ELF-1 (cell line): ENCODE data around the gene HBA1.
A peak's percentile ranks its signal among the peaks of the same experiment; 100 is the strongest.
"Not testable (repeated sequence)": the region's sequence is repeated elsewhere in the genome, so short reads cannot be mapped to it uniquely, and the experiment has no call there.

Experiments
- DNase-seq: peaks from one replicate; pipeline ENCODE4 v3.0.0-alpha.2; 2016; ENCODE audit warnings: low read depth, low spot score

HBA1 gene

GRCh38 chr16:159136-159849 is 17.2 kb upstream of the HBA1 start:
- DNase-seq: no peak

DNA sequence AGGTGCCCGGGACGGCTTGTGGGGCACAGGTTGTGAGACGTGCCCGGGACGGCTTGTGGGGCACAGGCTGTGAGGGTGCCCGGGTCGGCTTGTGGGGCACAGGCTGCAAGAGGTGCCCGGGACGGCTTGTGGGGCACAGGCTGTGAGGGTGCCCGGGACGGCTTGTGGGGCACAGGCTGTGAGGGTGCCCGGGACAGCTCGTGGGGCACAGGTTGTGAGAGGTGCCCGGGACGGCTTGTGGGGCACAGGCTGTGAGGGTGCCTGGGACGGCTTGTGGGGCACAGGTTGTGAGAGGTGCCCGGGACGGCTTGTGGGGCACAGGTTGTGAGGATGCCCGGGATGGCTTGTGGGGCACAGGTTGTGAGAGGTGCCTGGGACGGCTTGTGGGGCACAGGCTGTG is 16.2 kb upstream of the HBA1 start:
- not testable (repeated sequence) for DNase-seq

DNA sequence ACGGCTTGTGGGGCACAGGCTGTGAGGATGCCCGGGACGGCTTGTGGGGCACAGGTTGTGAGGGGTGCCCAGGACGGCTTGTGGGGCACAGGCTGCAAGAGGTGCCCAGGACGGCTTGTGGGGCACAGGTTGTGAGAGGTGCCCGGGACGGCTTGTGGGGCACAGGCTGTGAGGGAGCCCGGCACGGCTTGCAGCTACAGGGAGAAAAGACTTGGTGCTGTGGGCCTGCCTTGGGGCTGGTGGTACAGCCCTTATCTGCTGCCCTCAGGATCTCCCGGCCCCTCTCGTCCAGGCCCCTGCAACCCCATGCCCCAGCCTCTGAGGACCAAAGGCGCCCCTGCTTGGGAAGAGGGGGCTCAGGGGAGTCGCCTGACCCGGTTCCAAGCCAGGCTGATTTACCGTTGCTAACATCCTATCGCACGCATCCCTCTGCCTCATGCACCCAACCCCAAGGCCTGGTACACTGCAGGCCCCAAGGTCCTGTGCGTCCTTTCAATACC is 15.7 kb upstream of the HBA1 start:
- no peak for DNase-seq

DNA sequence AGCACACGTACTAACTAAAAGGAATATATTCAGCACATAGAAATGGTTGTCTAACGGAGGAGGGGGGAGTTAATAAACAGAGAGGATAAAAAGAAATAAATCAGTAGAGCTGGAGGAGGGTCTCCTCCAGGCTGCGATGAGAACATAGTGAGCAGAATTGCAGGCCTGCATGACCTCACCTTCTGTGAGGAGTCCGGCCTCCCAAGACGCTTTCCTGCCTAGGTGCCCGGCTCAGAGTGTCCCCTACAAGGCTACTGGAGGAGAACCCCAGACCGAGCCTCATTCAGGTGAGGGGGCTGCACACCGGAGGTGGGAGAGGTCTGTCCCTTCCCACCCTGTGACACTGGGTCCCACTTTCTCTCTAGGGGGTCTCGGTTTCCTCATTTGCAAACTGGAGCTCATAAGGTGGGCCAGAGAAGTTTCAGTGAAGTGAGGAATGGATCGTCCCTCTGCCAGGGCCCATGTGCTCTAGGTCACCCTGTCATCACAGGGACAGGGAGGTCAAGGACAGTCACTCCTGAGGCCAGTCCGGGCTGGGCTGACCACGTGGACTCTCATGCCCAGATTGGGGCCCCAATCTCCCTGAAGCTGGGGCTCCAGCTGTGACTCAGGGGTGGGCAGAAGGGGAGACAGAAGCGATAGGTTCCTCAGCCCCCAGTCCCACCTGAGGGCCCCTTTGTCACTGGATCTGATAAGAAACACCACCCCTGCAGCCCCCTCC is 14.0 kb upstream of the HBA1 start:
- no peak for DNase-seq

DNA sequence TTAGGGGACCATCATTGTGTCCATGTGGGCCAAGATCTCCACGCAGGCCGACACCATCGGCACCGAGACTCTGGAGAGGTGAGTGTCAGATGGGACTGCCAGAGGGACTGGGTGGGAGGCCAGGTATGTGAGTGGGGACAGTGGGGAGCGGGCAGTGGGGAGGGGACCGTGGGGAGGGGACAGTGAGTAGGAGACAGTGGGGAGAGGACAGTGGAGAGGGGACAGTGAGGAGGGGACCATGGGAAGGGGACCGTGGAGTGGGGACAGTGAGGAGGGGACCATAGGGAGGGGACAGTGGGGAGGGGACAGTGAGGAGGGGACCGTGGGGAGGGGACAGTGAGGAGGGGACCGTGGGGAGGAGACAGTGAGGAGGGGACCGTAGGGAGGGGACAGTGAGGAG is 13.3 kb upstream of the HBA1 start:
- not testable (repeated sequence) for DNase-seq

DNA sequence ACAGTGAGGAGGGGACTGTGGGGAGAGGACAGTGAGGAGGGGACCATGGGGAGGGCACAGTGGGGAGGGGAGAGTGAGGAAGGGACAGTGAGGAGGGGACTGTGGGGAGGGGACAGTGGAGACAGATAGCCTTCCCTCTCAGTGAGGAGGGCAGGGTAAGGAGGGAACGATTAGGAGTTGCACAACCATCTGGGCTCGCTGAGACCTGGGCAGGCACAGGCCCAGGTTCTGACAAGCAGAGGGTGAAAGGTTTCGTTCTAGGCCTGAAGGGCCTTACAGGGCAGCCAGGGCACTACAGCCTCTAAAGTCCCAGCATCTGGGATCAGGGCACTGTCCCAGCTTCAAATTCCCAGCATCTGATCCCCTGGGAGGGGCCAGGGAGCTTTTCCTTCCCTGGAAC is 12.8 kb upstream of the HBA1 start:
- DNase-seq: not testable (repeated sequence)

- DNase-seq: not testable (repeated sequence)
Observed at GRCh38 chr16:164134-164823, 12.2 kb upstream of the HBA1 start.

DNA sequence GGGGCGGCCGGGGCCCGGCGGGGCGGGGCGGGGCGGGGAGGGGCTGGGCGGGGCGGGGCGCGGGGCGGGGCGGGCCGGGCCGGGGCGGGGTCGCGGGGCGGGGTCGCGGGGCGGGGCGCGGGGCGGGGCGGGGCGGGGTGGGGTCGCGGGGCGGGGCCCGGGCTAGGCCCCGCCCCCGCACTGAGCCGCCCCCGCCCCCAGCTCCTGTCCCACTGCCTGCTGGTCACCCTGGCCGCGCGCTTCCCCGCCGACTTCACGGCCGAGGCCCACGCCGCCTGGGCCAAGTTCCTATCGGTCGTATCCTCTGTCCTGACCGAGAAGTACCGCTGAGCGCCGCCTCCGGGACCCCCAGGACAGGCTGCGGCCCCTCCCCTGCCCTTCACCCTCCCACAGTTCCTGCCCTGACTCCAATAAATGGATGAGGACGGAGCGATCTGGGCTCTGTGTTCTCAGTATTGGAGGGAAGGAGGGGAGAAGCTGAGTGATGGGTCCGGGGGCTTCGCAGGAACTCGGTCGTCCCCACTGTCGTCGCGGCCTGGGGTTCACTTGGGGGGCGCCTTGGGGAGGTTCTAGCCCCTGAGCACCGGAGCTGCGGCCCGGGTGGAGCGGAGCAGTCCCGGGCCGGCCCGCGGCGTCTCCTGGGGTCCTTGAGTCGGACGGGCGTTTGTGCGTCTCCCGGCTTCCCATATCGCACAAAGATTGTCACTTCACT is 11.5 kb upstream of the HBA1 start:
- peak; percentile 61 for DNase-seq

- DNase-seq: no peak
Observed at GRCh38 chr16:165539-166374, 10.7 kb upstream of the HBA1 start, which contains the start of gene HBM. Gene HBM, plus strand, starts transcription at chr16:165978. Its CDS starts 20 bp downstream, at chr16:165998.

- no peak for DNase-seq
Observed at GRCh38 chr16:166375-167121, 9.9 kb upstream of the HBA1 start.

DNA sequence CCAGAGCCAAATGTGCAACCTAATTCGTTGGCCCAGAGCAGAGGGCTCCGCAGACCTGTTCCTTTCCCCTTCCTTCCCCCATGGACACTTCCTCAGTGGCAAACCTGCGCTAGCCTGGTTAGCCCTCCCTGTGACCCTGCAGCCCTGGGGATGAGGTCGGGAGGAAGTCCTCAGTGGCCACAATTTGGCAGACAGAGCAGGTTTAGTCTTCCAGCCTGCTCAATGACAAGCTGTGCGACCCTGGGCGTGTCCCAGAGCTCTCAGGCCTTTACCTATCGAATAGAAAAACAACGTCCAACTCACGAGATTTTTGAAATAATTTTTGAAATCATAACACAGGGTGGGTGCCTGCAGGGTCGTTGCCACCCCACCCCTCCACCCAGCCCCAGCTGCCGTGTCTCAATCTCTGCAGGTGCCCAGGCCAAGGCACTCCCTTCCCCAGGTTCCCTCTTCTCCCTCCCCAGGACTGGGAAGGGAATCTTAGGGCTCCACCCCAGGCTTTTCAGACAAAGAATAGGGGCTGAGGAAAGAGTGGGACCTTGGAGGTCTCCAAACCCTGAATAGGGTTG is 9.3 kb upstream of the HBA1 start:
- no peak for DNase-seq

GRCh38 chr16:168424-168823 is 8.1 kb upstream of the HBA1 start:
- no peak for DNase-seq

GRCh38 chr16:169014-169413 is 7.5 kb upstream of the HBA1 start:
- DNase-seq: no peak

GRCh38 chr16:170088-170507 is 6.4 kb upstream of the HBA1 start:
- peak; percentile 67 for DNase-seq

DNA sequence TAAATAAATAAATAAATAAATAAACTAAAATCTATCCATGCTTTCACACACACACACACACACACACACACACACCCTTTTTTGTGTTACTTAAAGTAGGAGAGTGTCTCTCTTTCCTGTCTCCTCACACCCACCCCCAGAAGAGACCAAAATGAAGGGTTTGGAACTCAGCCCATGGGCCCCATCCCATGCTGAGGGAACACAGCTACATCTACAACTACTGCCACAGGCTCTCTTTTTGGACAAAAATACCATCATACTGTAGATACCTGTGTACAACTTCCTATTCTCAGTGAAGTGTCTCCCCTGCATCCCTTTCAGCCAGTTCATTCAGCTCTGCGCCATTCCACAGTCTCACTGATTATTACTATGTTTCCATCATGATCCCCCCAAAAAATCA is 5.7 kb upstream of the HBA1 start:
- no peak for DNase-seq

GRCh38 chr16:172374-172941 is 4.0 kb upstream of the HBA1 start, which contains the start of gene HBA2:
Gene HBA2, plus strand, starts transcription at chr16:172876. Its CDS starts 37 bp downstream, at chr16:172913.
- DNase-seq: not testable (repeated sequence)

DNA sequence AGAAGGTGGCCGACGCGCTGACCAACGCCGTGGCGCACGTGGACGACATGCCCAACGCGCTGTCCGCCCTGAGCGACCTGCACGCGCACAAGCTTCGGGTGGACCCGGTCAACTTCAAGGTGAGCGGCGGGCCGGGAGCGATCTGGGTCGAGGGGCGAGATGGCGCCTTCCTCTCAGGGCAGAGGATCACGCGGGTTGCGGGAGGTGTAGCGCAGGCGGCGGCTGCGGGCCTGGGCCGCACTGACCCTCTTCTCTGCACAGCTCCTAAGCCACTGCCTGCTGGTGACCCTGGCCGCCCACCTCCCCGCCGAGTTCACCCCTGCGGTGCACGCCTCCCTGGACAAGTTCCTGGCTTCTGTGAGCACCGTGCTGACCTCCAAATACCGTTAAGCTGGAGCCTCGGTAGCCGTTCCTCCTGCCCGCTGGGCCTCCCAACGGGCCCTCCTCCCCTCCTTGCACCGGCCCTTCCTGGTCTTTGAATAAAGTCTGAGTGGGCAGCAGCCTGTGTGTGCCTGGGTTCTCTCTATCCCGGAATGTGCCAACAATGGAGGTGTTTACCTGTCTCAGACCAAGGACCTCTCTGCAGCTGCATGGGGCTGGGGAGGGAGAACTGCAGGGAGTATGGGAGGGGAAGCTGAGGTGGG is 3.1 kb upstream of the HBA1 start:
- not testable (repeated sequence) for DNase-seq

GRCh38 chr16:173928-174769 is 2.3 kb upstream of the HBA1 start:
- DNase-seq: not testable (repeated sequence)
